Measurements from ENCODE around the gene TSPEAR. TPM values are rescaled to one million over a fixed set of nuclear protein-coding genes. Genes with fewer than 3 reads are reported as not detected.

Gene TSPEAR
- total and polyA plus RNA-seq, 10 donors: 0.02 to 0.22 (median 0.03) TPM; not detected in 7

DNA sequence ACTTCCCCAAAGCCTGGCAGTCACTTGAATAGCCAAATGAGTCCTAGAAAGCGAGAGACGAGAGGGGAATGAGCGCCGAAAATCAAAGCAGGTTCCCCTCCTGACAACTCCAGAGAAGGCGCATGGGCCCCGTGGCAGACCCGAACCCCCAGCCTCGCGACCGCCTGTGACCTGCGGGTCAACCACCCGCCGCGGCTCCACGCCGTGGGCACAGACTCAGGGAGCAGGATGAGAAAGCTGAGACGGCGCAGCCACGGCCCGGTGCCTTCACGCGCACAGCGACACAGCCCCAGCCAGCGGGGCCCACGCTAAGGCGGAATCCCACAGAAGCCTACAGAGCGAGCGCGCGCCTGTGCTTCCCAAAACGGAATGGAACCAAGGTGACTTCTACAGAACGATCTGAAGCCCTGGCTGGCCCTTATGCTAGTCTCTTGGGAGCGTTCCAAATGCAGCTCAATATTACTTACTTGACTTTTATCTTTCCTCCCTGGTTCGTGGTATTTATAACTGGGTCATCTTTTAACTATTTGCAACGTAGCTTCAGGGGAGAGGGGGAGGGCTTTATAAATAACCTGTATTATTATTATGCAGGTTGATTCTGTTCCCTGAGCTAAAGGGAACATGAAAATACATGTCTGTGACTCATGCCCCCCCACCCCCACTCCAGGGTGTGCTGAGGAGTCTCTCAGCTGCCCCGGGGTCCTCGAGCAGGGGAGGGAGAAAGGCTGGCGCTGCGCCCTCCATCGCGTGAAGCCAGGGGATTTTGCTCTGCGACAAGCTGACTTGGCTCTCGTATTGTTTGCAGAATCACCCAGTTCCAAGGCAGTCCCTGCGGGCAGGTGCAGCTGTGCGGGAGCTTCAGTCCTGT, 1.7 kb downstream of the TSPEAR start:
- intact Hi-C loops (cut with DNase I; ENCODE audit: low total_unique reads): no loop called here
- peak; percentile 69 for DNase-seq
- Histone ChIP-seq H3K4me1 (peaks cover 0 to 56% (median 24%) of the 10 kb centered on the region in 6 donors), H3K4me3 (peak overlapping the region in 1 of 8 donors; percentile 36), H3K27ac (no peak overlapping the region), H3K36me3 (no peaks in the 10 kb centered on the region), H3K27me3 (replicated peaks in 1 of 7) (peaks cover 12 to 100% (median 88%) of the 10 kb centered on the region in 7 donors), H3K9me3 (peaks cover 0 to 16% (median 0%) of the 10 kb centered on the region in 8 donors)
- TF ChIP-seq POLR2A (IDR thresholded peaks at IDR 0.05): no peak
- TF ChIP-seq CTCF (IDR thresholded peaks at IDR 0.05 in 8 of 11, conservative IDR thresholded peaks at IDR 0.05 in 3 of 11): no peak
- TF ChIP-seq POLR2AphosphoS5 (IDR thresholded peaks at IDR 0.05): no peak
- 3 to 6% (median 5%) methylated on average over 23 to 45 of the region's 45 CpGs for WGBS, 5 donors

- no peaks in the 10 kb centered on the region for H3K36me3 ChIP-seq
- DNase-seq: no peak
- peaks cover 0 to 56% (median 24%) of the 10 kb centered on the region in 6 donors for H3K4me1 ChIP-seq
- H3K27me3 ChIP-seq (replicated peaks in 1 of 7): peaks cover 12 to 100% (median 93%) of the 10 kb centered on the region in 7 donors
- WGBS, 5 donors: 0 to 16% (median 6%) methylated on average over 2 to 25 of the region's 25 CpGs
- peak overlapping the region in 1 of 8 donors; percentile 36 for H3K4me3 ChIP-seq
- H3K27ac ChIP-seq: no peak overlapping the region
- TF ChIP-seq CTCF (IDR thresholded peaks at IDR 0.05 in 8 of 11, conservative IDR thresholded peaks at IDR 0.05 in 3 of 11): no peak
- no peak for TF ChIP-seq POLR2A (IDR thresholded peaks at IDR 0.05)
- TF ChIP-seq POLR2AphosphoS5 (IDR thresholded peaks at IDR 0.05): no peak
- peaks cover 0 to 17% (median 0%) of the 10 kb centered on the region in 8 donors for H3K9me3 ChIP-seq
- intact Hi-C loops (cut with DNase I; ENCODE audit: low total_unique reads): no loop called here
Observed at GRCh38 chr21:44708866-44709425, 2.4 kb downstream of the TSPEAR start.

- WGBS, 5 donors: 1 to 11% (median 4%) methylated on average over 7 to 13 of the region's 13 CpGs
Observed at GRCh38 chr21:44708213-44708865, 3.0 kb downstream of the TSPEAR start.

DNA sequence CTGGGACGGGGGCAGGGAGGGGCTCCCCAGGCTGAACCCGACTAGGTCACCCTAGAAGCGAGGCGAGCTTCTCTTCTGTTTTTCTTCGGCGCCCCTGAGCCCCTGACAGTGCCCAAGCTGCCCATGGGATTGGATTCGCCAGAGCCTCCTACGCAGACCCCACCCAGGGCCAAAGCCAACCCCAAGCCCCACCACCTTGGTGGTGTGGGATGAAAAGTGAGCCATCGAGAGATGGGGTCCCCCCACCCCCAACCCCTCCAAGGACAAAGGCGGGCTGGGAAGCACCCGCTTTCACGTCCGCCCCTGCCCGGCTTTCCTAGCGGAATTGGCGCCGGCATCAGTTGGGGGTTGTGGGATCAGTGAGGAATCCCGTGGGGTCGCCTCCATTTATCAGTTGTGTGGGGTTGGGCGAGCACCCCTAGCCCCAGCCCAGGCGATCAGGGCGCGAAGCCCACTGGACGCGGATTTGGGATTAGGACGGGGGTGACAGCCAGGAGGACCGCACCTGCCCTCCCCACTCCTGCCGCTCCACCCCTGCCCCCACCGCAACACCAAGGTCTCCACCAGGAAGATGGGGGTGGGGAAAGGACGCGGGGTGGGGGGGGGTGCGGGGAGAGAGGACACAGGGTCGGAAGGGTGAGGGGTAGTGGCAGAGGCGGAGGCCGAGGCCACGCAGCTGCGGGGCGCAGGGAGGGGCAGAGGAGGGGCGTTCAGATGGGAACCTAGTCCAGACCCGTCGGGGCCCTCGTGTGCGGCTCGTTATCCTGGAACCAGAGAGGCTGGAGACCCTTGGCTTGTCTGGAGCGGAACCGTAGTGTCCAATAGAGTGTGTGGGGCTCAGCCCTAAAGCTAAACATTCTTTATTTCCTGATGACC, 4.4 kb downstream of the TSPEAR start:
- H3K27ac ChIP-seq: no peak overlapping the region
- TF ChIP-seq POLR2A (IDR thresholded peaks at IDR 0.05) (no peak), POLR2AphosphoS5 (IDR thresholded peaks at IDR 0.05) (no peak), CTCF (IDR thresholded peaks at IDR 0.05 in 8 of 11, conservative IDR thresholded peaks at IDR 0.05 in 3 of 11) (no peak)
- peaks cover 12 to 100% (median 93%) of the 10 kb centered on the region in 7 donors for H3K27me3 ChIP-seq (replicated peaks in 1 of 7)
- no peak overlapping the region for H3K4me3 ChIP-seq
- H3K36me3 ChIP-seq: no peaks in the 10 kb centered on the region
- DNase-seq: no peak
- intact Hi-C loops (cut with DNase I; ENCODE audit: low total_unique reads): no loop called here
- peaks cover 0 to 17% (median 0%) of the 10 kb centered on the region in 8 donors for H3K9me3 ChIP-seq
- 9 to 12% (median 10%) methylated on average over 32 to 46 of the region's 46 CpGs for WGBS, 5 donors
- H3K4me1 ChIP-seq: peaks cover 0 to 49% (median 24%) of the 10 kb centered on the region in 6 donors

More at GRCh38 chr21:44708213-44708865, 3.0 kb downstream of the TSPEAR start:
- H3K27ac ChIP-seq: no peak overlapping the region
- peak; percentile 54 for DNase-seq
- H3K36me3 ChIP-seq: no peaks in the 10 kb centered on the region
- H3K4me3 ChIP-seq: no peak overlapping the region
- H3K4me1 ChIP-seq: peaks cover 0 to 56% (median 24%) of the 10 kb centered on the region in 6 donors
- no peak for TF ChIP-seq POLR2A (IDR thresholded peaks at IDR 0.05)
- peaks cover 0 to 17% (median 0%) of the 10 kb centered on the region in 8 donors for H3K9me3 ChIP-seq
- H3K27me3 ChIP-seq (replicated peaks in 1 of 7): peaks cover 12 to 100% (median 93%) of the 10 kb centered on the region in 7 donors
- intact Hi-C loops (cut with DNase I; ENCODE audit: low total_unique reads): no loop called here

Measured in spleen (tissue), 11 donors.